ENCODE data around the gene ADK.

Gene ADK

GRCh38 chr10:74589226-74589673 lies 438.2 kb downstream of the ADK start:
- DNase-seq, result peak; percentile 88 to 95
- no peak for TF ChIP-seq CTCF (IDR thresholded peaks at IDR 0.05)
- no peaks in the 10 kb centered on the region for H3K27me3 ChIP-seq
- H3K4me1 ChIP-seq, result peaks cover 0 to 88% (median 36%) of the 10 kb centered on the region in 4 donors
- H3K9me3 ChIP-seq, result no peaks in the 10 kb centered on the region
- H3K27ac ChIP-seq, result peak overlapping the region; percentile 59 to 60
- no peak overlapping the region for H3K4me3 ChIP-seq
- no peaks in the 10 kb centered on the region for H3K36me3 ChIP-seq
- intact Hi-C loops (cut with DNase I; ENCODE audit: low total_unique reads), result no loop called here

DNA sequence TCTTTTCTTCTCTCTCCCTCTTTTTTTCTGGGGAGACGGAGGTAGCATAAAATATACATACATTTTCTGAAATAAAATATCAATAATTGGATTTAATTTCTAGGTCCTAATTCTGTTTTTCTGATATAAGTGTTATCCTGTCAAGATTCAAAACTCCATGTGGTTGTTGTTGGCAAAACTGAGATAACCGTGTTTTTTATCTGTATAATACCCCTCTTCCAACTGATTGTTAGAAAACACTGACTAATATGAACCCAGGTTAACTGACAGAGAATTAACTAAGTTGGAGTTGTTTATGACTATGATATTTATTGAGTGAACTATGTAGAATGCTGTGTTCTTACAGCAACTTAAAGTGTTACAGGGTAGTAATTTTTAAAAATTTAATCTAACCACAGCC lies 438.8 kb downstream of the ADK start:
- Histone ChIP-seq H3K9me3 (no peaks in the 10 kb centered on the region), H3K27me3 (no peaks in the 10 kb centered on the region), H3K27ac (peak overlapping the region; percentile 59 to 60), H3K4me1 (peaks cover 0 to 88% (median 36%) of the 10 kb centered on the region in 4 donors), H3K36me3 (no peaks in the 10 kb centered on the region), H3K4me3 (no peak overlapping the region)
- TF ChIP-seq CTCF (IDR thresholded peaks at IDR 0.05), result no peak
- no peak for DNase-seq
- intact Hi-C loops (cut with DNase I; ENCODE audit: low total_unique reads), result no loop called here

- TF ChIP-seq CTCF (IDR thresholded peaks at IDR 0.05), result no peak
- intact Hi-C loops (cut with DNase I; ENCODE audit: low total_unique reads), result no loop called here
- no peaks in the 10 kb centered on the region for H3K27me3 ChIP-seq
- H3K9me3 ChIP-seq, result no peaks in the 10 kb centered on the region
- no peak overlapping the region for H3K4me3 ChIP-seq
- peaks cover 0 to 61% (median 20%) of the 10 kb centered on the region in 4 donors for H3K4me1 ChIP-seq
- no peaks in the 10 kb centered on the region for H3K36me3 ChIP-seq
- H3K27ac ChIP-seq, result peak overlapping the region; percentile 45 to 59
- no peak for DNase-seq
These were observed 442.4 kb downstream of the ADK start for GRCh38 chr10:74593470-74593869.

DNA sequence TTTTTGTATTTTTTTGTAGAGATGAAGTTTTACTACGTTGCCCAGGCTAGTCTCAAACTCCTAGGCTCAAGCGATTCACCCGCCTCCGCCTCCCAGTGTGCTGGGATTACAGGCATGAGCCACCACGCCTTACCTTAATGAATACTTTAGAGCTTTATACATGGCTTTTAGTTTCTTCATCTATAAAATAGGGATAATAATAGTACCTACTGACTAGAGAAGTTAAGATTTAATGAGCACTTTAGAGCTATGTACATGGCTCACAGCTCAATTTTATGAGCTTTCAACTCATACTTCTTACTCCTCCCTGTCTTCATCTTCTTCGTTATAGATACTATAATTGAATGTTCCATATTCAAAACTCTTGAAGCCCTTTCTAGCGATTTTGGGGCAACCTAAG lies 445.7 kb downstream of the ADK start:
- H3K27ac ChIP-seq, result no peak overlapping the region
- H3K4me1 ChIP-seq, result peaks cover 0 to 36% (median 10%) of the 10 kb centered on the region in 4 donors
- no peak for TF ChIP-seq CTCF (IDR thresholded peaks at IDR 0.05)
- intact Hi-C loops (cut with DNase I; ENCODE audit: low total_unique reads), result no loop called here
- no peaks in the 10 kb centered on the region for H3K9me3 ChIP-seq
- H3K36me3 ChIP-seq, result no peaks in the 10 kb centered on the region
- DNase-seq, result no peak
- H3K4me3 ChIP-seq, result no peak overlapping the region
- no peaks in the 10 kb centered on the region for H3K27me3 ChIP-seq

DNA sequence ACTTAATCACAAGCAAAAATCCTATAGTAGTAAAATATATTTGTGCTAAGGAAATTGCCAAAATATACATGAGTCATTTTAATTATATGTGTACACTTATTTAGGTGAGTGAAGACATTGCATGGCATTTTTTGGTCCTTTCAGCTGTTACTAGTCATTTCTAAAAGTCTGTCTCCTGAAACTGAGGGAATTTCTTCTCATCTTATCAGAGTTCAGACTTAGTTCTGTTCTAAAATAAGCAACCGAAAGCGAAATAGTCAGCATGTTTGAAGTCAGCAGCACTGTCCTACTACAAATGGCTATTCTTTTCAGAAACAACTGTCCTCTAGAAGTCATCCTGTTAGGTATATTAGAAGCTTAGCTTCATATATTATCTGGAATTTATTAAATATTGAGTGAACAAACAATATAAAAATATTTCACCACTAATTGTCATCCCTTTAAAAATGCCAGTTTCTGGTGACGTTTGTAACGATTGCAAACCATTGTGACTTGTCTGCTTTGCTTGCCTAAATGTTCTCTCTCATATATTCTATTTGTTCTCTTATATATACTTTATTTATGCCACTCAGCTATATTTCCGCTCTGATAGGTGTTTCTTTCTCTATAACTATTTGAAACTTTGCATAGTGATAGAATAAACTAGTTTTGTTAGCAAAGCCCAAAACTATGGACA lies 448.0 kb downstream of the ADK start:
- Histone ChIP-seq H3K9me3 (no peaks in the 10 kb centered on the region), H3K36me3 (no peaks in the 10 kb centered on the region), H3K4me1 (peaks cover 0 to 13% (median under 1%) of the 10 kb centered on the region in 4 donors), H3K27ac (peak overlapping the region; percentile 36 to 64), H3K27me3 (no peaks in the 10 kb centered on the region), H3K4me3 (peak overlapping the region; percentile 35 to 36)
- intact Hi-C loops (cut with DNase I; ENCODE audit: low total_unique reads), result no loop called here
- no peak for DNase-seq
- TF ChIP-seq CTCF (IDR thresholded peaks at IDR 0.05), result no peak
